Activated T-helper 1 cell treated with anti-CD3 and anti-CD28 coated beads, Interleukin-12 subunit alpha, Interleukin-12 subunit beta, Interleukin-2, Interleukin-4 antibody, amounts not matched to agents 30 ng/mL and 10 ng/mL and 1 ng/mL, durations not matched to agents 14 hours and 24 hours and 36 hours (primary cell): ENCODE measurements around the gene KHDC3L. TPM values are rescaled to one million over a fixed set of nuclear protein-coding genes. Genes with fewer than 3 reads are reported as not detected.

Experiments used
- DNase-seq: peaks from one replicate; pipeline ENCODE4 v3.0.0; 2021; ENCODE audit warnings: low spot score
- H3K27ac Mint-ChIP-seq: one replicate; pipeline ENCODE4 v1.8.0; 2021; ENCODE audit warnings: mild to moderate bottlenecking, mixed read lengths
- H3K27me3 Mint-ChIP-seq: one replicate; pipeline ENCODE4 v1.8.0; 2022; ENCODE audit warnings: mild to moderate bottlenecking, moderate library complexity, mixed read lengths; ENCODE audit not compliant: insufficient read depth
- H3K36me3 Mint-ChIP-seq: one replicate; pipeline ENCODE4 v1.8.0; 2021; ENCODE audit warnings: low read depth, mixed read lengths
- H3K4me1 Mint-ChIP-seq: one replicate; pipeline ENCODE4 v1.8.0; 2021; ENCODE audit warnings: low read depth, mixed read lengths
- H3K4me3 Mint-ChIP-seq: one replicate; pipeline ENCODE4 v1.8.0; 2021; ENCODE audit warnings: mild to moderate bottlenecking, moderate library complexity, mixed read lengths
- H3K9me3 Mint-ChIP-seq: one replicate; pipeline ENCODE4 v1.8.0; 2021; ENCODE audit warnings: mixed read lengths
- intact Hi-C: fragments of 100-400 bp; cut with micrococcal nuclease; formaldehyde crosslinking; loops from one replicate; pipeline ENCODE4 v1.15.1; 2024
- total RNA-seq: library from RNA; stranded (reverse); gene quantifications from 2 replicates; pipeline ENCODE4 v1.2.3, GENCODE V29; 2022

Gene KHDC3L
- total RNA-seq, 1 donor from 2014 or later, result not detected

- peaks cover 16% of the 10 kb centered on the region for H3K27me3 Mint-ChIP-seq
- no peaks in the 10 kb centered on the region for H3K9me3 Mint-ChIP-seq
- no peaks in the 10 kb centered on the region for H3K36me3 Mint-ChIP-seq
- intact Hi-C loops, result no loop called here
- H3K27ac Mint-ChIP-seq, result no peak within 1 kb of the TSS
- no peak for DNase-seq
- H3K4me1 Mint-ChIP-seq, result no peaks in the 10 kb centered on the region
- no peak within 1 kb of the TSS for H3K4me3 Mint-ChIP-seq
Observed at GRCh38 chr6:73353636-73354593, 8.5 kb upstream of the KHDC3L start, which contains the start of gene DPPA5. Gene DPPA5, minus strand, starts transcription at chr6:73354276. Its CDS starts 51 bp downstream, at chr6:73354225.

- H3K4me3 Mint-ChIP-seq, result no peak overlapping the region
- DNase-seq, result no peak
- intact Hi-C loops, result no loop called here
- H3K9me3 Mint-ChIP-seq, result no peaks in the 10 kb centered on the region
- no peaks in the 10 kb centered on the region for H3K4me1 Mint-ChIP-seq
- peaks cover 1% of the 10 kb centered on the region for H3K27me3 Mint-ChIP-seq
- no peaks in the 10 kb centered on the region for H3K36me3 Mint-ChIP-seq
- H3K27ac Mint-ChIP-seq, result no peak overlapping the region
Observed at GRCh38 chr6:73362869-73363536, 545 bp downstream of the KHDC3L start.

DNA sequence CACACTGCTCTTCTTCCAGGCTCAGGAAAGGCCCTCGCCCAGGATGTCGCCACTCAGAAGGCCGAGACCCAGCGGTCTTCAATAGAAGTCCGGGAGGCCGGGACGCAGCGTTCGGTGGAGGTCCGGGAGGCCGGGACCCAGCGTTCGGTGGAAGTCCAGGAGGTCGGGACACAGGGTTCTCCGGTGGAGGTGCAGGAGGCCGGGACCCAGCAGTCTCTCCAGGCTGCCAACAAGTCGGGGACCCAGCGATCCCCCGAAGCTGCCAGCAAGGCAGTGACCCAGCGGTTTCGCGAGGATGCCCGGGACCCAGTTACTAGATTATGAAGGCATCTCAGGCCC, 1.0 kb downstream of the KHDC3L start:
- Mint-ChIP-seq H3K4me1 (no peaks in the 10 kb centered on the region), H3K36me3 (no peaks in the 10 kb centered on the region), H3K27ac (no peak overlapping the region), H3K9me3 (no peaks in the 10 kb centered on the region), H3K4me3 (no peak overlapping the region), H3K27me3 (peaks cover 5% of the 10 kb centered on the region)
- intact Hi-C loops, result no loop called here
- DNase-seq, result no peak

GRCh38 chr6:73364121-73364520, 1.7 kb downstream of the KHDC3L start:
- no peak for DNase-seq
- Mint-ChIP-seq H3K4me1 (no peaks in the 10 kb centered on the region), H3K36me3 (no peaks in the 10 kb centered on the region), H3K27ac (no peak overlapping the region), H3K27me3 (peaks cover 5% of the 10 kb centered on the region), H3K4me3 (no peak overlapping the region), H3K9me3 (no peaks in the 10 kb centered on the region)
- intact Hi-C loops, result no loop called here

DNA sequence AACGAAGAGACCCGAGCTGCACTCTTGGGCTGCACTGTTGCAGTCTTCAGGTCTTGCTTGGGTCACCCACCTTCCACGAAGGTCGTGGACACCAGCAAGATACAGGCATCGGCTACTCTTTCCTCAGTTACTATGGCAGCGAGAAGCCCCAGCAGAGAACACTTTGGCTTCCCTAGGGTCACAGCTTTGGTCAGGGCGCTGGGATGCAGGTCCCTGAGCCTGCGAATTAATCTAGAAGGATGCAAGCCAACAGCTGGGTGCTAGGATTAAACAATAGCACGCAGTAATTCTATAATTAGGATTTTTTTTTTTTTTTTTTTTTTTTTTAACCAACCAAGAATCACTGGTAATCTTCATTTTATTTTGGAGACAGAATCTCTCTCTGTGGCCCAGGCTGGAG, 2.1 kb downstream of the KHDC3L start:
- Mint-ChIP-seq H3K36me3 (no peaks in the 10 kb centered on the region), H3K4me3 (no peak overlapping the region), H3K27me3 (peaks cover 5% of the 10 kb centered on the region), H3K9me3 (no peaks in the 10 kb centered on the region), H3K4me1 (no peaks in the 10 kb centered on the region), H3K27ac (no peak overlapping the region)
- no peak for DNase-seq
- intact Hi-C loops, result no loop called here

GRCh38 chr6:73367761-73368355, 5.4 kb downstream of the KHDC3L start:
- H3K27me3 Mint-ChIP-seq, result peaks cover 6% of the 10 kb centered on the region
- DNase-seq, result no peak
- H3K4me1 Mint-ChIP-seq, result no peaks in the 10 kb centered on the region
- no peak overlapping the region for H3K4me3 Mint-ChIP-seq
- intact Hi-C loops, result no loop called here
- H3K36me3 Mint-ChIP-seq, result no peaks in the 10 kb centered on the region
- H3K27ac Mint-ChIP-seq, result no peak overlapping the region
- H3K9me3 Mint-ChIP-seq, result peaks cover under 1% of the 10 kb centered on the region

- no peak overlapping the region for H3K27ac Mint-ChIP-seq
- peaks cover 4% of the 10 kb centered on the region for H3K9me3 Mint-ChIP-seq
- H3K27me3 Mint-ChIP-seq, result peaks cover 6% of the 10 kb centered on the region
- intact Hi-C loops, result no loop called here
- no peak overlapping the region for H3K4me3 Mint-ChIP-seq
- H3K36me3 Mint-ChIP-seq, result no peaks in the 10 kb centered on the region
- H3K4me1 Mint-ChIP-seq, result no peaks in the 10 kb centered on the region
- no peak for DNase-seq
Observed at GRCh38 chr6:73368675-73369074, 6.2 kb downstream of the KHDC3L start.

- H3K36me3 Mint-ChIP-seq, result no peaks in the 10 kb centered on the region
- H3K27ac Mint-ChIP-seq, result no peak overlapping the region
- H3K4me3 Mint-ChIP-seq, result no peak overlapping the region
- peaks cover 6% of the 10 kb centered on the region for H3K27me3 Mint-ChIP-seq
- DNase-seq, result no peak
- H3K9me3 Mint-ChIP-seq, result peaks cover 4% of the 10 kb centered on the region
- intact Hi-C loops, result no loop called here
- no peaks in the 10 kb centered on the region for H3K4me1 Mint-ChIP-seq
Observed at GRCh38 chr6:73369157-73369556, 6.7 kb downstream of the KHDC3L start.

DNA sequence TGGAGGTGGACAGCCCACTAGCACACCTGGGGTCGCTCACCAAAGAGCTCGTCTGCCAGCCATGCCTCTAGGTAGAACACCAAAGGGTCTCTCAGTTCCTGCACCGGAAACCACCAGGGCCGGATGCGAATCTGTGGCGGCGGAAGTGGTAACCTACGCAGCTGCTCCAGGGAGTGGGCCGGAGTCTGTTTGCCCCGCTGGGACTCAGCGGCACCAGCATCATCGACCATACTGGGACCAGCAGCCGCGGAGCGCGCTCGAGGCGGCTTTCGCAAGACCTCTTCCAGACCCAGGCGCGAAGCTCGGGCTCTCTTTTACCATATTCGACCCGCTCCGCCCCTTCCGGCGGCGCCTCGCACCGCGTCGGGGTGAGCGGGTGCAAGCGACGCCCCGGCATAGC, 7.1 kb downstream of the KHDC3L start, which contains the start of gene OOEP:
Gene OOEP (minus strand): TSS at position 335 of the 400 bp plus-strand sequence. CDS start 105 bp downstream, at position 230.
- no peak within 1 kb of the TSS for H3K4me3 Mint-ChIP-seq
- H3K27ac Mint-ChIP-seq, result no peak within 1 kb of the TSS

GRCh38 chr6:73371984-73372383, 9.5 kb downstream of the KHDC3L start:
- peaks cover 4% of the 10 kb centered on the region for H3K9me3 Mint-ChIP-seq
- no peak overlapping the region for H3K4me3 Mint-ChIP-seq
- no peaks in the 10 kb centered on the region for H3K4me1 Mint-ChIP-seq
- peaks cover 6% of the 10 kb centered on the region for H3K27me3 Mint-ChIP-seq
- no peaks in the 10 kb centered on the region for H3K36me3 Mint-ChIP-seq
- no peak overlapping the region for H3K27ac Mint-ChIP-seq
- intact Hi-C loops, result no loop called here
- DNase-seq, result no peak

More for the DNA sequence above, 7.1 kb downstream of the KHDC3L start, which contains the start of gene OOEP:
- H3K4me1 Mint-ChIP-seq, result no peaks in the 10 kb centered on the region
- intact Hi-C loops, result no loop called here
- no peak for DNase-seq
- peaks cover 4% of the 10 kb centered on the region for H3K9me3 Mint-ChIP-seq
- peaks cover 6% of the 10 kb centered on the region for H3K27me3 Mint-ChIP-seq
- H3K36me3 Mint-ChIP-seq, result no peaks in the 10 kb centered on the region

GRCh38 chr6:73372516-73372915, 10.1 kb downstream of the KHDC3L start:
- Mint-ChIP-seq H3K27me3 (peaks cover 6% of the 10 kb centered on the region), H3K4me3 (no peak overlapping the region), H3K36me3 (no peaks in the 10 kb centered on the region), H3K27ac (no peak overlapping the region), H3K9me3 (peaks cover 4% of the 10 kb centered on the region), H3K4me1 (no peaks in the 10 kb centered on the region)
- DNase-seq, result no peak
- intact Hi-C loops, result no loop called here

GRCh38 chr6:73375216-73375615, 12.8 kb downstream of the KHDC3L start:
- Mint-ChIP-seq H3K4me3 (no peak overlapping the region), H3K27ac (no peak overlapping the region), H3K27me3 (no peaks in the 10 kb centered on the region), H3K9me3 (peaks cover 4% of the 10 kb centered on the region), H3K4me1 (no peaks in the 10 kb centered on the region), H3K36me3 (no peaks in the 10 kb centered on the region)
- no peak for DNase-seq
- intact Hi-C loops, result no loop called here

DNA sequence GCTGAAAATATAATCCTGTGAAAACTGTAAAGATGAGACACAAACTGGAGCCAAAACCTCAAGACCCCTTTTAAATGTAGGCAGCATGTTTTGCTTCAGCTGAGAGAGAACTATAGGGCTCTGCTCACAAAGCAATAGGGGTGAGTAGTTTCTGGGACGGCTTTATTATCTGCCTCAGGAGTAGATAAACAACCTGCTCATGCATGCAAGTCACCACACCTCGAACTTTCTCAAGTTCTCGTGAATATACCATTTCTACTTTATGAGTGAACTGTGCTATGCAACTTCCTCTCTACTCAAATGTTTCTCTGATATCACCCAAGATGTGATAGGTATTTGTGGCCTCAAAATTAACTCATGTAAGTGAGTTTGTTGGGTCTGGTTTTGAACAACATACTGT, 14.8 kb downstream of the KHDC3L start:
- no peaks in the 10 kb centered on the region for H3K4me1 Mint-ChIP-seq
- intact Hi-C loops, result no loop called here
- H3K4me3 Mint-ChIP-seq, result no peak overlapping the region

More for the DNA sequence above, 14.8 kb downstream of the KHDC3L start:
- peaks cover 4% of the 10 kb centered on the region for H3K9me3 Mint-ChIP-seq
- DNase-seq, result no peak
- no peak overlapping the region for H3K27ac Mint-ChIP-seq
- H3K36me3 Mint-ChIP-seq, result no peaks in the 10 kb centered on the region
- no peaks in the 10 kb centered on the region for H3K27me3 Mint-ChIP-seq
